ENCODE results near the gene CPSF6. TPM values are rescaled to one million over a fixed set of nuclear protein-coding genes. Genes with fewer than 3 reads are reported as not detected.

Gene CPSF6
- total and polyA plus RNA-seq, 2 of the 4 experiments (the other 2 are of a cell fraction): 9.1 to 39.3 TPM

DNA sequence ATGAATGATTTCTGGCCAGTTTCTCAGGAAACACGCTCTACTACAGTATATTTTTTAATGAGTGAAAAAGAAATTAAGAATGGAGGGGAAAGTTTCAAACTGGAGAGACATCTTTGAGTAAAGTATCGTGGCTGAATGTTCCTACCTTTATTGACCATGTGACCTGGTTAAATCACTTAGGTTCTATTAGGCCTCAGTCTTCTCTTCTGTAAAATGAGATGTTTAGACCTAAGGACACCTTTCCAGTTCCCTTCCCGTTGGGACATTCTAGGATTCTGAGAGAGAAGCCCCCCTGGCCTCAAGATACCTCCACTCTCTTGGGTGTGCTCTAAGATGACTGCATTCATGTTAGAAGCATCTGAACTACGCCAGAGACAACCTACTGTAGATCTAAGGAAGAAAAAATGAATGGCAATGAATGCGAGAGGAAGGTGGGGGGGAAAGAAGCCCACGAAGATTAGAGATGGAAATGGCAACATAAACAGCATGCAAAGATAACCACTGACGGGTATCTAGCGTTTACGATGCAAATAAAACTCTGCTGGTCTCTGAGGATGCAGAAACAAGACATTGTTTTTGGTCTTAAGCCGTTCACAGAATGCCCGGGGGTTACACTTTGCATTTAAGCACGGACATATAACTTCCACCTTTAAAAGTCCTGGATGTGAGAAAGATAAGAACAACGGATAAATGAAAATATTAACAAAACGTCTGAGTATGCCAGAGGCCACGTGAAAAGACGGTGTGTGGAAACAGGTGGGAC, 599 bp upstream of the CPSF6 start:
- intact Hi-C loops (cut with micrococcal nuclease) (no loop called here), in situ Hi-C loops (cut with MboI; ENCODE audit: low sequenced_read_pairs) (no loop called here), dilution Hi-C loops (cut with HindIII; ENCODE audit: low sequenced_read_pairs, unreplicated experiment) (no loop called here)
- Histone ChIP-seq H4K5ac (ENCODE audit: low read depth, low read length) (peak overlapping the region; percentile 73), H3K23ac (ENCODE audit: low read depth, low read length) (peak overlapping the region; percentile 32), H3K36me3 (ENCODE audit: control insufficient read depth, insufficient read depth, low read length) (no peaks in the 10 kb centered on the region), H4K20me1 (ENCODE audit: insufficient read depth, low read length) (peaks cover 36% of the 10 kb centered on the region), H2BK15ac (ENCODE audit: low read depth, low read length) (peak overlapping the region; percentile 35; the same call in 1 of the 3 replicates), H3K79me1 (ENCODE audit: low read depth in 1 of 2, low read length in 2 of 2) (peaks cover 0 to 19% of the 10 kb centered on the region in 2 experiments; a peak in 2 of 4 replicates), H3K18ac (ENCODE audit: low read depth, low read length) (peak overlapping the region; percentile 62), H2BK120ac (ENCODE audit: low read depth, low read length) (peak overlapping the region; percentile 75), H3K4me3 (ENCODE audit: insufficient read depth, low read depth, low read length) (peak overlapping the region; percentile 47), H2BK20ac (ENCODE audit: low read depth, low read length) (peak overlapping the region; percentile 56; the same call in 1 of the 2 replicates), H3K9me3 (ENCODE audit: control insufficient read depth, insufficient read depth, low read length) (no peaks in the 10 kb centered on the region), H3K27me3 (ENCODE audit: control insufficient read depth, insufficient read depth, low read length) (no peaks in the 10 kb centered on the region), H3K56ac (ENCODE audit: extremely low read depth, insufficient read depth, low read length) (peak overlapping the region; percentile 69; the same call in 1 of the 2 replicates), H2AK9ac (replicated peaks; ENCODE audit: low read depth, low read length, poor library complexity) (peak overlapping the region; percentile 34), H3K9me1 (ENCODE audit: insufficient read depth, low read length) (peaks cover 11% of the 10 kb centered on the region), H3K4me1 (ENCODE audit: control insufficient read depth, insufficient read depth, low read length) (peaks cover 4% of the 10 kb centered on the region), H4K8ac (ENCODE audit: low read depth in 2 of 2, low read length in 2 of 2) (peak overlapping the region; percentile 91 to 92), H3K4me2 (ENCODE audit: low read depth, low read length) (peak overlapping the region; percentile 89), H2AFZ (replicated peaks; ENCODE audit: low read length, poor library complexity) (peak overlapping the region; percentile 93), H2AK5ac (ENCODE audit: low read depth, low read length) (no peak overlapping the region), H3K9ac (ENCODE audit: low read depth, low read length) (peak overlapping the region; percentile 92), H2BK5ac (ENCODE audit: low read depth, low read length, poor library complexity, severe bottlenecking) (peak overlapping the region; percentile 72), H4K91ac (ENCODE audit: insufficient read depth, low read depth, low read length) (peak overlapping the region; percentile 71), H3K27ac (ENCODE audit: insufficient read depth, low read length) (peak overlapping the region; percentile 65), H3K4ac (ENCODE audit: low read depth, low read length) (peak overlapping the region; percentile 90), H3K14ac (replicated peaks; ENCODE audit: low read depth, low read length) (peak overlapping the region; percentile 97)
- ChIA-PET CTCF (no interaction called here), POLR2A (ENCODE audit: unreplicated experiment) (no interaction called here)
- BruUV-seq (replicated peaks): no TSS peak
- WGBS, 2 experiments (ENCODE audit: extremely low coverage in 2 of 2, insufficient read length in 1 of 2): no CpG with 5 or more reads among the region's 16 CpGs
- DNase-seq (no peak), ATAC-seq (ENCODE audit: low read depth) (no peak; the same call in 1 of the 2 replicates)
- TF ChIP-seq, protein P1, sequence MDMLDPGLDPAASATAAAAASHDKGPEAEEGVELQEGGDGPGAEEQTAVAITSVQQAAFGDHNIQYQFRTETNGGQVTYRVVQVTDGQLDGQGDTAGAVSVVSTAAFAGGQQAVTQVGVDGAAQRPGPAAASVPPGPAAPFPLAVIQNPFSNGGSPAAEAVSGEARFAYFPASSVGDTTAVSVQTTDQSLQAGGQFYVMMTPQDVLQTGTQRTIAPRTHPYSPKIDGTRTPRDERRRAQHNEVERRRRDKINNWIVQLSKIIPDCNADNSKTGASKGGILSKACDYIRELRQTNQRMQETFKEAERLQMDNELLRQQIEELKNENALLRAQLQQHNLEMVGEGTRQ (IDR thresholded peaks at IDR 0.05; ENCODE audit: low read depth, low read length): no peak
- TF ChIP-seq, protein P2, sequence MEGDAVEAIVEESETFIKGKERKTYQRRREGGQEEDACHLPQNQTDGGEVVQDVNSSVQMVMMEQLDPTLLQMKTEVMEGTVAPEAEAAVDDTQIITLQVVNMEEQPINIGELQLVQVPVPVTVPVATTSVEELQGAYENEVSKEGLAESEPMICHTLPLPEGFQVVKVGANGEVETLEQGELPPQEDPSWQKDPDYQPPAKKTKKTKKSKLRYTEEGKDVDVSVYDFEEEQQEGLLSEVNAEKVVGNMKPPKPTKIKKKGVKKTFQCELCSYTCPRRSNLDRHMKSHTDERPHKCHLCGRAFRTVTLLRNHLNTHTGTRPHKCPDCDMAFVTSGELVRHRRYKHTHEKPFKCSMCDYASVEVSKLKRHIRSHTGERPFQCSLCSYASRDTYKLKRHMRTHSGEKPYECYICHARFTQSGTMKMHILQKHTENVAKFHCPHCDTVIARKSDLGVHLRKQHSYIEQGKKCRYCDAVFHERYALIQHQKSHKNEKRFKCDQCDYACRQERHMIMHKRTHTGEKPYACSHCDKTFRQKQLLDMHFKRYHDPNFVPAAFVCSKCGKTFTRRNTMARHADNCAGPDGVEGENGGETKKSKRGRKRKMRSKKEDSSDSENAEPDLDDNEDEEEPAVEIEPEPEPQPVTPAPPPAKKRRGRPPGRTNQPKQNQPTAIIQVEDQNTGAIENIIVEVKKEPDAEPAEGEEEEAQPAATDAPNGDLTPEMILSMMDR (conservative IDR thresholded peaks at IDR 0.05; ENCODE audit: low read depth, low read length): no peak
- TF ChIP-seq FOS (IDR thresholded peaks at IDR 0.05; ENCODE audit: low read depth, low read length) (no peak), BHLHE40 (IDR thresholded peaks at IDR 0.05; ENCODE audit: low read depth, low read length) (no peak), RCOR1 (IDR thresholded peaks at IDR 0.05; ENCODE audit: insufficient replicate concordance, low read length) (no peak), POLR2A (IDR thresholded peaks at IDR 0.05; ENCODE audit: low read depth, low read length) (no peak), CEBPB (IDR thresholded peaks at IDR 0.05; ENCODE audit: low read depth, low read length) (no peak), RAD21 (IDR thresholded peaks at IDR 0.05; ENCODE audit: low read length) (no peak), RFX5 (IDR thresholded peaks at IDR 0.05; ENCODE audit: low read depth, low read length) (no peak), SMC3 (IDR thresholded peaks at IDR 0.05; ENCODE audit: low read depth, low read length) (no peak), CHD1 (IDR thresholded peaks at IDR 0.05; ENCODE audit: low read depth, low read length) (no peak), MAZ (IDR thresholded peaks at IDR 0.05; ENCODE audit: borderline replicate concordance, low read depth, low read length) (no peak), MAFK (IDR thresholded peaks at IDR 0.05; ENCODE audit: low read depth, low read length) (no peak), MXI1 (IDR thresholded peaks at IDR 0.05; ENCODE audit: borderline replicate concordance, low read depth, low read length) (no peak)
- TF ChIP-seq, protein P3, sequence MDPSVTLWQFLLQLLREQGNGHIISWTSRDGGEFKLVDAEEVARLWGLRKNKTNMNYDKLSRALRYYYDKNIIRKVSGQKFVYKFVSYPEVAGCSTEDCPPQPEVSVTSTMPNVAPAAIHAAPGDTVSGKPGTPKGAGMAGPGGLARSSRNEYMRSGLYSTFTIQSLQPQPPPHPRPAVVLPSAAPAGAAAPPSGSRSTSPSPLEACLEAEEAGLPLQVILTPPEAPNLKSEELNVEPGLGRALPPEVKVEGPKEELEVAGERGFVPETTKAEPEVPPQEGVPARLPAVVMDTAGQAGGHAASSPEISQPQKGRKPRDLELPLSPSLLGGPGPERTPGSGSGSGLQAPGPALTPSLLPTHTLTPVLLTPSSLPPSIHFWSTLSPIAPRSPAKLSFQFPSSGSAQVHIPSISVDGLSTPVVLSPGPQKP (IDR thresholded peaks at IDR 0.05; ENCODE audit: borderline replicate concordance, low read depth, low read length): no peak

Measured in IMR-90 (cell line).